Keratinocyte (primary cell): ENCODE measurements around the gene GPANK1. TPM values are rescaled to one million over a fixed set of nuclear protein-coding genes. Genes with fewer than 3 reads are reported as not detected.
A peak's percentile ranks its signal among the peaks of the same experiment; 100 is the strongest.

Source experiments
- DNase-seq: peaks from one replicate; pipeline ENCODE4 v3.0.0-alpha.2; 2011; ENCODE audit warnings: low read depth, missing footprints, low spot score
- FAIRE-seq: peaks from 2 replicates; lab custom pipeline; 2011; peaks lifted over from hg19 to GRCh38; lab: Jason Lieb, UNC
- H2AFZ ChIP-seq: 2 replicates; pipeline ENCODE4 v1.6.0; 2012; ENCODE audit warnings: low read length, control low read depth, inconsistent platforms; ENCODE audit not compliant: control insufficient read depth
- H3K27ac ChIP-seq: 2 replicates; pipeline ENCODE4 v1.5.1; 2011; ENCODE audit warnings: low read length; ENCODE audit not compliant: control insufficient read depth, insufficient read depth
- H3K27me3 ChIP-seq: 3 replicates; pipeline ENCODE4 v1.6.0; 2011; ENCODE audit warnings: low read length; ENCODE audit not compliant: control insufficient read depth, insufficient read depth; ENCODE audit errors: extremely low read depth
- H3K36me3 ChIP-seq, 2 experiments: 2 replicates in 1 of 2; 3 replicates in 1 of 2; pipeline ENCODE4 v1.5.1; 2011; ENCODE audit warnings: low read length in 2 of 2, mild to moderate bottlenecking in 1 of 2; ENCODE audit not compliant: control insufficient read depth in 2 of 2, insufficient read depth in 2 of 2; ENCODE audit errors: extremely low read depth in 1 of 2
- H3K4me1 ChIP-seq: 3 replicates; pipeline ENCODE4 v1.5.1; 2011; ENCODE audit warnings: low read length; ENCODE audit not compliant: control insufficient read depth, insufficient read depth; ENCODE audit errors: extremely low read depth
- H3K4me2 ChIP-seq: 3 replicates; pipeline ENCODE4 v1.6.0; 2011; ENCODE audit warnings: low read depth, low read length; ENCODE audit not compliant: control insufficient read depth, insufficient read depth; ENCODE audit errors: extremely low read depth
- H3K4me3 ChIP-seq, 3 experiments: fragments of 200-600 bp in 1 of 3; sonication (generic) in 1 of 3; 2 replicates in 2 of 3; 3 replicates in 1 of 3; pipeline ENCODE4 v1.5.1; 2011 to 2016; ENCODE audit warnings: low read length in 3 of 3, mild to moderate bottlenecking in 3 of 3, control low read depth in 2 of 3, inconsistent platforms in 1 of 3, low read depth in 1 of 3, mixed read lengths in 1 of 3, mixed run types in 1 of 3, moderate library complexity in 1 of 3; ENCODE audit not compliant: control insufficient read depth in 2 of 3, insufficient read depth in 2 of 3; ENCODE audit errors: extremely low read depth in 1 of 3
- H3K79me2 ChIP-seq: 2 replicates; pipeline ENCODE4 v1.6.0; 2012; ENCODE audit warnings: low read length; ENCODE audit not compliant: control insufficient read depth, insufficient read depth
- H3K9ac ChIP-seq: 3 replicates; pipeline ENCODE4 v1.6.0; 2011; ENCODE audit warnings: low read length; ENCODE audit not compliant: control insufficient read depth, insufficient read depth; ENCODE audit errors: extremely low read depth
- H3K9me1 ChIP-seq: 3 replicates; pipeline ENCODE4 v1.6.0; 2011; ENCODE audit warnings: low read length; ENCODE audit not compliant: control insufficient read depth, insufficient read depth; ENCODE audit errors: extremely low read depth
- H3K9me3 ChIP-seq: 2 replicates; pipeline ENCODE4 v1.5.1; 2012; ENCODE audit warnings: low read depth, low read length; ENCODE audit not compliant: control insufficient read depth
- H4K20me1 ChIP-seq: 3 replicates; pipeline ENCODE4 v1.6.0; 2011; ENCODE audit warnings: low read length; ENCODE audit not compliant: control insufficient read depth, insufficient read depth; ENCODE audit errors: extremely low read depth
- EZH2 ChIP-seq: IDR thresholded peaks from one replicate; pipeline ENCODE4 v1.6.1; 2012; ENCODE audit warnings: inconsistent platforms, mild to moderate bottlenecking, low read length, moderate library complexity
- dilution Hi-C: fragments of 300-500 bp; cut with MboI; formaldehyde crosslinking; loops from one replicate; pipeline ENCODE4 v1.7.0; 2020; ENCODE audit warnings: low sequenced_read_pairs; ENCODE audit not compliant: extremely low pct_ligation_motif_present
- polyA plus RNA-seq, 5 experiments: library from polyadenylated mRNA; depleted of rRNA in 3 of 5; stranded (reverse) in 3 of 5; stranded (forward) in 1 of 5; unstranded in 1 of 5; fragments of >200 nt; gene quantifications; 1 replicate in 1 of 5; 2 replicates in 3 of 5; 3 replicates in 1 of 5; pipeline versions ENCODE4 v1.2.1 to v1.2.3, GENCODE V29; 2011 to 2012; ENCODE audit warnings: missing spikeins in 2 of 5, low read depth in 1 of 5, low replicate concordance in 1 of 5
- TF ChIP-seq, protein P1 (sequence below), 3 experiments: IDR thresholded peaks in 1 of 3; conservative IDR thresholded peaks in 1 of 3; optimal IDR thresholded peaks in 1 of 3; 2 replicates in 2 of 3; 3 replicates in 1 of 3; pipeline versions ENCODE3 to v1.5.1; 2011; ENCODE audit warnings: low read length in 3 of 3, mild to moderate bottlenecking in 3 of 3, moderate library complexity in 2 of 3, control low read depth in 1 of 3, inconsistent platforms in 1 of 3; ENCODE audit not compliant: insufficient read depth in 2 of 3; ENCODE audit errors: extremely low read depth in 1 of 3

Gene GPANK1
- polyA plus RNA-seq, 1 donor (not counting 4 experiments of a cell fraction or from before 2014, with no cell fraction given): 10.0 TPM

DNA sequence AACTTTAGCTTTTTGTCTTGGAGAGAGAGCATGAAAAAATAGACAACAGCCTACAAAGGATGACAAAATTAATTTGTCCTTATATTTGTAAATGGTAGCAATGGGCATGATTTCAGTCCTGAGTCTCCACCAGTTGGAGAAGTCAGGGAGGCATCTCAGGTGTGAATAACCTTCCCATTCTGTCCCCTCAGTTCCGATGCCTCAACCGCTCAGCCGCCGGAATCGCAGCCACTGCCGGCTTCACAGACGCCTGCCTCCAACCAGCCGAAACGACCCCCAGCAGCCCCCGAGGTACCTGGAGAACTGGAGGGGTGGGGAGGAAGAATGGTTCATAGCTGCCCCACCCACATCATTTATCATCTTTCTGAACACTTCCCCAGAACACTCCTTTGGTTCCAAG is 40.7 kb downstream of the GPANK1 start:
- TF ChIP-seq, protein P1, sequence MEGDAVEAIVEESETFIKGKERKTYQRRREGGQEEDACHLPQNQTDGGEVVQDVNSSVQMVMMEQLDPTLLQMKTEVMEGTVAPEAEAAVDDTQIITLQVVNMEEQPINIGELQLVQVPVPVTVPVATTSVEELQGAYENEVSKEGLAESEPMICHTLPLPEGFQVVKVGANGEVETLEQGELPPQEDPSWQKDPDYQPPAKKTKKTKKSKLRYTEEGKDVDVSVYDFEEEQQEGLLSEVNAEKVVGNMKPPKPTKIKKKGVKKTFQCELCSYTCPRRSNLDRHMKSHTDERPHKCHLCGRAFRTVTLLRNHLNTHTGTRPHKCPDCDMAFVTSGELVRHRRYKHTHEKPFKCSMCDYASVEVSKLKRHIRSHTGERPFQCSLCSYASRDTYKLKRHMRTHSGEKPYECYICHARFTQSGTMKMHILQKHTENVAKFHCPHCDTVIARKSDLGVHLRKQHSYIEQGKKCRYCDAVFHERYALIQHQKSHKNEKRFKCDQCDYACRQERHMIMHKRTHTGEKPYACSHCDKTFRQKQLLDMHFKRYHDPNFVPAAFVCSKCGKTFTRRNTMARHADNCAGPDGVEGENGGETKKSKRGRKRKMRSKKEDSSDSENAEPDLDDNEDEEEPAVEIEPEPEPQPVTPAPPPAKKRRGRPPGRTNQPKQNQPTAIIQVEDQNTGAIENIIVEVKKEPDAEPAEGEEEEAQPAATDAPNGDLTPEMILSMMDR (optimal IDR thresholded peaks at IDR 0.05 in 1 of 3, IDR thresholded peaks at IDR 0.05 in 1 of 3, conservative IDR thresholded peaks at IDR 0.05 in 1 of 3; ENCODE audit: extremely low read depth in 1 of 3, insufficient read depth in 2 of 3, low read length in 3 of 3): no peak
- TF ChIP-seq EZH2: no peak
- DNase-seq (no peak), FAIRE-seq (no peak)
- H3K36me3 ChIP-seq: peaks cover 50 to 64% of the 10 kb centered on the region in 2 experiments
- H3K9me1 ChIP-seq: peaks cover 2% of the 10 kb centered on the region
- H2AFZ ChIP-seq: no peak overlapping the region
- no peaks in the 10 kb centered on the region for H3K27me3 ChIP-seq
- no peak overlapping the region for H3K4me2 ChIP-seq
- peaks cover 14% of the 10 kb centered on the region for H3K4me1 ChIP-seq
- no peak overlapping the region for H3K4me3 ChIP-seq
- peaks cover 29% of the 10 kb centered on the region for H4K20me1 ChIP-seq
- dilution Hi-C loops: no loop called here
- H3K27ac ChIP-seq: no peak overlapping the region
- H3K79me2 ChIP-seq: peaks cover 72% of the 10 kb centered on the region
- H3K9me3 ChIP-seq: no peaks in the 10 kb centered on the region
- no peak overlapping the region for H3K9ac ChIP-seq

DNA sequence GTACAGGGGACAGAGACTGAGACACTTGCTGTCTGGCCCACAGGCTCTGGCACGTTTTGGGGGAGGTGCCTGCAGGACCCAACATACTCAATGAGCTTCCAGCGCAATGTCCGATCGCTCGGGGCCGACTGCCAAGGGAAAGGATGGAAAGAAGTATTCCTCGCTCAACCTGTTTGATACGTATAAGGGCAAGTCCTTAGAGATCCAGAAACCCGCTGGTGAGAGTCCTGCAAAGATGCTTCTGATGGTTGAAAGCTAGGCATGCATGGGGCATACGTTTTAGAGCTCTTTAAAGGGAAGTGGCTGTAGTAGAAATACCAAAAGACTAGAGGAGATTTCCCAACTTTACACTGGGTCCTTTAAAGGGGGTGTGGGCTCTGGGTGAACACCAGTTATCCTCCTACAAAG is 42.1 kb downstream of the GPANK1 start:
- TF ChIP-seq, protein P1 (optimal IDR thresholded peaks at IDR 0.05 in 1 of 3, IDR thresholded peaks at IDR 0.05 in 1 of 3, conservative IDR thresholded peaks at IDR 0.05 in 1 of 3; ENCODE audit: extremely low read depth in 1 of 3, insufficient read depth in 2 of 3, low read length in 3 of 3): no peak
- no peak for TF ChIP-seq EZH2
- Histone ChIP-seq H3K9me1 (peaks cover 2% of the 10 kb centered on the region), H3K4me2 (peak overlapping the region; percentile 99), H3K36me3 (peaks cover 38 to 53% of the 10 kb centered on the region in 2 experiments), H2AFZ (no peak overlapping the region), H3K9ac (peak overlapping the region; percentile 94), H3K27me3 (no peaks in the 10 kb centered on the region), H3K27ac (peak overlapping the region; percentile 81), H3K79me2 (peaks cover 66% of the 10 kb centered on the region), H3K4me3 (peak overlapping the region; percentile 84 to 99 (median 88)), H4K20me1 (peaks cover 26% of the 10 kb centered on the region), H3K9me3 (no peaks in the 10 kb centered on the region), H3K4me1 (peaks cover 14% of the 10 kb centered on the region)
- FAIRE-seq (no peak), DNase-seq (no peak)
- dilution Hi-C loops: no loop called here
